Naive B cell (primary cell): ENCODE data around the gene PDE2A. TPM values are rescaled to one million over a fixed set of nuclear protein-coding genes. Genes with fewer than 3 reads are reported as not detected.

Source experiments
- ATAC-seq, 2 donors: fragments of 150-1000 bp; cut with Tn5 transposase; 2 replicates each; pipeline ENCODE4 v1.10.0; 2021; ENCODE audit warnings: low read depth in 2 of 2, mild to moderate bottlenecking in 2 of 2, moderate library complexity in 2 of 2
- DNase-seq: peaks from one replicate; pipeline ENCODE4 v3.0.0; 2022
- H3K27ac Mint-ChIP-seq, 6 donors: one replicate each; pipeline ENCODE4 v1.8.0; 2020 to 2022; ENCODE audit warnings: mild to moderate bottlenecking in 6 of 6, mixed read lengths in 6 of 6, moderate library complexity in 5 of 6, inconsistent platforms in 2 of 6
- H3K27me3 Mint-ChIP-seq, 3 donors: one replicate each; pipeline ENCODE4 v1.8.0; 2021 to 2022; ENCODE audit warnings: mixed read lengths in 3 of 3, mild to moderate bottlenecking in 1 of 3
- H3K36me3 Mint-ChIP-seq, 2 donors: one replicate each; pipeline ENCODE4 v1.8.0; 2020 to 2022; ENCODE audit warnings: mixed read lengths in 2 of 2, inconsistent platforms in 1 of 2, mild to moderate bottlenecking in 1 of 2
- H3K4me1 Mint-ChIP-seq, 3 donors: one replicate each; pipeline ENCODE4 v1.8.0; 2020 to 2022; ENCODE audit warnings: mixed read lengths in 3 of 3, inconsistent platforms in 1 of 3, mild to moderate bottlenecking in 1 of 3, moderate library complexity in 1 of 3
- H3K4me3 Mint-ChIP-seq, 8 donors: one replicate each; pipeline ENCODE4 v1.8.0; 2020 to 2022; ENCODE audit warnings: mild to moderate bottlenecking in 8 of 8, mixed read lengths in 8 of 8, moderate library complexity in 8 of 8, inconsistent platforms in 2 of 8
- H3K9me3 Mint-ChIP-seq, 7 donors: one replicate each; pipeline ENCODE4 v1.8.0; 2020 to 2022; ENCODE audit warnings: mixed read lengths in 7 of 7, mild to moderate bottlenecking in 5 of 7, inconsistent platforms in 2 of 7, moderate library complexity in 1 of 7
- polyA plus RNA-seq, 6 donors: library from polyadenylated mRNA; unstranded; fragments of 300-500 nt; fragmentation: Illumina TruSeq; gene quantifications; one replicate each; pipeline ENCODE4 v1.2.3, GENCODE V29; 2021; ENCODE audit warnings: low read depth in 6 of 6

Gene PDE2A
- polyA plus RNA-seq, 6 donors from 2014 or later: 0.18 to 0.44 (median 0.36) TPM; not detected in 3

GRCh38 chr11:72614381-72614780 is 59.8 kb downstream of the PDE2A start:
- ATAC-seq: no peak
- H3K4me3 Mint-ChIP-seq: peak overlapping the region in 7 of 8 donors; percentile 2 to 82 (median 62)
- H3K4me1 Mint-ChIP-seq: peaks cover 21 to 37% (median 24%) of the 10 kb centered on the region in 3 donors
- H3K9me3 Mint-ChIP-seq: no peaks in the 10 kb centered on the region
- no peaks in the 10 kb centered on the region for H3K36me3 Mint-ChIP-seq
- peaks cover 8 to 54% (median 48%) of the 10 kb centered on the region in 3 donors for H3K27me3 Mint-ChIP-seq
- H3K27ac Mint-ChIP-seq: peak overlapping the region in 4 of 6 donors; percentile 31 to 92 (median 60)
- DNase-seq: no peak

DNA sequence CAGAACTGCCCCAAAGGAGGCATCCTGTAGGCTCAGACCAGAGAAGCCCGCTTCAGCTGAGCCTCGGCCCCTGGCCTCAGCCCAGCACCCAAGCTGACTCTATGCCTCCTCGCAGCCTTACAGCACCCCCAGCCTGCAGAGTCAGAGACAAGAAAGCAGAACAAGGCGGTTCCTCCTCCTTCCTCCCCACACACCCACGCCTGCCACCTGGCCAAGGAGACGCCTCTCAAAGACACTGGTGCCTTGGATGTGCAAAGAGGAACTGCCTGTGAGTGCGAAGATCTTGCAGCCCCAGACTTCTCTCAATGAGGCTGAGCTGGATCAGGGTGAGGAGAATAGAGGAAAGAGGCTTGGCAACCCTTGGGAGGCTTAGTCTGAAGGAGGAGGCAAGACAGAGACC is 60.2 kb downstream of the PDE2A start:
- ATAC-seq: peak; percentile 100
- no peaks in the 10 kb centered on the region for H3K36me3 Mint-ChIP-seq
- H3K27ac Mint-ChIP-seq: peak overlapping the region in 5 of 6 donors; percentile 31 to 92 (median 35)

DNA sequence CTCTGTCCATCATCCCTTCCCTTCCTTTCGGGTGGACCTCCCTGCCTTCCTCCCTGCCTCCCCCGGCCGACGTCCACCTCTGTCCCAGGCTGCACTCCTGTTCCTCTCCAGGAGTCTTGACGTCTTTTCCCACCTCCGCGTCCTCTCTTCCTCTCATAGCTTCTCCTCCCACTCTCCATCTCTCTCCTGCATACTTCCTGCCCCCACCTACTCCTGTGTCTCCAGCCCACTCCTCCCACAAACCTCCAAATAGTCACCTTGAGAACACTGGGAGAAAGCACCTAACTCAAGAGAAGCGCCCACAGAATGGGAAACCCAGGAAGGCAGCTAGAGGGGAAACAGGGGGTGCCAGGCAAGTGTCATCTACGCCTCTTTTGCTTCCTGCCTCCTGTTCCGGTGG is 60.8 kb downstream of the PDE2A start:
- H3K4me3 Mint-ChIP-seq: peak overlapping the region in 2 of 8 donors; percentile 6 to 72
- peaks cover 13 to 50% (median 43%) of the 10 kb centered on the region in 3 donors for H3K27me3 Mint-ChIP-seq
- peak overlapping the region in 2 of 6 donors; percentile 35 to 92 for H3K27ac Mint-ChIP-seq
- peaks cover 21 to 33% (median 24%) of the 10 kb centered on the region in 3 donors for H3K4me1 Mint-ChIP-seq
- H3K9me3 Mint-ChIP-seq: no peaks in the 10 kb centered on the region
- no peaks in the 10 kb centered on the region for H3K36me3 Mint-ChIP-seq
- no peak for DNase-seq
- no peak for ATAC-seq

More for the DNA sequence above, 60.2 kb downstream of the PDE2A start:
- Mint-ChIP-seq H3K4me1 (peaks cover 21 to 37% (median 24%) of the 10 kb centered on the region in 3 donors), H3K4me3 (peak overlapping the region in 7 of 8 donors; percentile 2 to 82 (median 62)), H3K9me3 (no peaks in the 10 kb centered on the region), H3K27me3 (peaks cover 12 to 54% (median 44%) of the 10 kb centered on the region in 3 donors)
- peak; percentile 88 for DNase-seq

GRCh38 chr11:72609476-72609875 is 64.7 kb downstream of the PDE2A start:
- H3K9me3 Mint-ChIP-seq: no peaks in the 10 kb centered on the region
- H3K27me3 Mint-ChIP-seq: peaks cover 19 to 64% (median 54%) of the 10 kb centered on the region in 3 donors
- ATAC-seq (no peak), DNase-seq (no peak)
- H3K27ac Mint-ChIP-seq: peak overlapping the region in 1 of 6 donors; percentile 51
- no peaks in the 10 kb centered on the region for H3K36me3 Mint-ChIP-seq
- H3K4me1 Mint-ChIP-seq: peaks cover 16 to 25% (median 21%) of the 10 kb centered on the region in 3 donors
- no peak overlapping the region for H3K4me3 Mint-ChIP-seq

DNA sequence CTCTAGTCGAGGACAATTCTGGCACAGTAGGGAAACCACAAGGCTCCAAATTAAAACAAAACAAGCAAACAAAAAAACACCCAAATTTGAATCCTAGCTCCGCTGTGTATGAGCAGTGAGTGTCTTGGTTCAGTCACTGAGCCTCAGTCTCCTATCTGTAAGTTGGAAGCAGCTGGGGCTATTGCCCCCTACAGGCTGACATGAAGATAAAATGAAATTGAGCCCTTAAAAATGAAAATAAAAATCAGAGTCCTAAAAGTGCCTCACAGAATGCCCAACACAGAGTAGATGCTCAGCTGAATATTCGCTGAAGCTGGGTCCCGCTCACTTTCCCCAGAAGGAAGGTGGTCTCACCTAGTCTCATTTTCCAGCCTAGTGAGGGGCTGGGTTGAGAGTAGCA is 65.2 kb downstream of the PDE2A start:
- Mint-ChIP-seq H3K9me3 (no peaks in the 10 kb centered on the region), H3K36me3 (no peaks in the 10 kb centered on the region), H3K27ac (no peak overlapping the region), H3K4me3 (no peak overlapping the region), H3K27me3 (peaks cover 24 to 69% (median 58%) of the 10 kb centered on the region in 3 donors), H3K4me1 (peaks cover 11 to 21% (median 18%) of the 10 kb centered on the region in 3 donors)
- ATAC-seq (no peak), DNase-seq (no peak)

- H3K4me3 Mint-ChIP-seq: no peak overlapping the region
- no peaks in the 10 kb centered on the region for H3K36me3 Mint-ChIP-seq
- no peak for DNase-seq
- peak overlapping the region in 1 of 6 donors; percentile 44 for H3K27ac Mint-ChIP-seq
- peaks cover 24 to 83% (median 74%) of the 10 kb centered on the region in 3 donors for H3K27me3 Mint-ChIP-seq
- peaks cover 0 to 8% (median 5%) of the 10 kb centered on the region in 3 donors for H3K4me1 Mint-ChIP-seq
- no peak for ATAC-seq
- H3K9me3 Mint-ChIP-seq: no peaks in the 10 kb centered on the region
Measured at GRCh38 chr11:72607496-72607895, 66.7 kb downstream of the PDE2A start.

GRCh38 chr11:72606748-72607468 is 67.3 kb downstream of the PDE2A start:
- peak in 1 of 2 donors; percentile 36 for ATAC-seq
- H3K27ac Mint-ChIP-seq: peak overlapping the region in 1 of 6 donors; percentile 44
- no peak overlapping the region for H3K4me3 Mint-ChIP-seq
- peaks cover 0 to 8% (median 3%) of the 10 kb centered on the region in 3 donors for H3K4me1 Mint-ChIP-seq
- no peaks in the 10 kb centered on the region for H3K36me3 Mint-ChIP-seq
- DNase-seq: no peak
- H3K27me3 Mint-ChIP-seq: peaks cover 28 to 84% (median 76%) of the 10 kb centered on the region in 3 donors
- no peaks in the 10 kb centered on the region for H3K9me3 Mint-ChIP-seq

GRCh38 chr11:72605973-72606747 is 68.1 kb downstream of the PDE2A start:
- no peak for DNase-seq
- no peak for ATAC-seq
- H3K27me3 Mint-ChIP-seq: peaks cover 28 to 83% (median 76%) of the 10 kb centered on the region in 3 donors
- peak overlapping the region in 3 of 6 donors; percentile 22 to 90 (median 24) for H3K27ac Mint-ChIP-seq
- no peaks in the 10 kb centered on the region for H3K36me3 Mint-ChIP-seq
- no peak overlapping the region for H3K4me3 Mint-ChIP-seq
- peaks cover 0 to 8% (median 0%) of the 10 kb centered on the region in 3 donors for H3K4me1 Mint-ChIP-seq
- H3K9me3 Mint-ChIP-seq: no peaks in the 10 kb centered on the region

DNA sequence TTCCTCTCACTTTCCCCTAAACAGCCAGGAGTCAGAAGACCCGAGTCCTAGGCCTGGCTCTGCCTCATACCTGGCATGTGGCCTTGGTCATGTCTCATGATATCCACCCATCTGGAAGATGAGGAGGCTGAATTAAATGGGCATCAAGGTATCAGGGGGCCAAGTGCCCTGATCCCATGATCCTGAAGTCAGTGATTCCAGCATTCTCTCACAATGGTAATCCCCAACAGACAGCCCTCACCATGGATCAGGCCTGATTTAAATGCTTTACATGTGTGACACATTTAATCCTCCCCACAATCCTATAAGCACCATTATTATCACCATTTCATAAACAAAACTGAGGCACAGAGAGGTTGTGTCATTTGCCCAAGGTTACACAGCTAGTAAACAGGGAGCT is 70.0 kb downstream of the PDE2A start:
- peaks cover 0 to 8% (median 0%) of the 10 kb centered on the region in 3 donors for H3K4me1 Mint-ChIP-seq
- H3K27me3 Mint-ChIP-seq: peaks cover 23 to 78% (median 77%) of the 10 kb centered on the region in 3 donors
- H3K4me3 Mint-ChIP-seq: no peak overlapping the region
- no peak for DNase-seq
- H3K36me3 Mint-ChIP-seq: no peaks in the 10 kb centered on the region
- no peak overlapping the region for H3K27ac Mint-ChIP-seq
- no peaks in the 10 kb centered on the region for H3K9me3 Mint-ChIP-seq
- ATAC-seq: no peak

GRCh38 chr11:72602250-72602904 is 71.8 kb downstream of the PDE2A start:
- Mint-ChIP-seq H3K27me3 (peaks cover 27 to 70% (median 69%) of the 10 kb centered on the region in 3 donors), H3K4me1 (peaks cover 0 to 7% (median 0%) of the 10 kb centered on the region in 3 donors), H3K9me3 (no peaks in the 10 kb centered on the region), H3K27ac (peak overlapping the region in 1 of 6 donors; percentile 49), H3K36me3 (no peaks in the 10 kb centered on the region), H3K4me3 (no peak overlapping the region)
- ATAC-seq (no peak), DNase-seq (no peak)

DNA sequence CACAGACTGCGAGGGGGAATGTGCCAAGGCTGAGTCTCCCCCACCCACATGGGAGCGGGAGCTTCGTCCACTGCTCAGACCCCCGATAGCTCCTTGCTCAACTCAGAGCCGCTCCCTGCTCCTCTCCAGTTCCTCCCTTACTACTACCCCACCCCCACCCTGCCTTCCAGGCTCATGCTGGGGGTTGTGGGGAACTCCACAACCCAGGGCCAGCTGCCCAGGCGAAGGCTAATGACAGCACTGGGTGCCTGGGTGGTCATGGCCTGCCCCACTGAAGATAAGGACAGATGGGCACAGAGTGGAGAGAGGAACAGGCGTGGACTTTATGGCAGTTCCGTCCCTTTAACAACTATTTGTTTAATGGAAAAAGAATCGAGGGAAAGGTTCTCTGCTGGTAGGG is 73.7 kb downstream of the PDE2A start:
- H3K4me3 Mint-ChIP-seq: no peak overlapping the region
- H3K36me3 Mint-ChIP-seq: no peaks in the 10 kb centered on the region

DNA sequence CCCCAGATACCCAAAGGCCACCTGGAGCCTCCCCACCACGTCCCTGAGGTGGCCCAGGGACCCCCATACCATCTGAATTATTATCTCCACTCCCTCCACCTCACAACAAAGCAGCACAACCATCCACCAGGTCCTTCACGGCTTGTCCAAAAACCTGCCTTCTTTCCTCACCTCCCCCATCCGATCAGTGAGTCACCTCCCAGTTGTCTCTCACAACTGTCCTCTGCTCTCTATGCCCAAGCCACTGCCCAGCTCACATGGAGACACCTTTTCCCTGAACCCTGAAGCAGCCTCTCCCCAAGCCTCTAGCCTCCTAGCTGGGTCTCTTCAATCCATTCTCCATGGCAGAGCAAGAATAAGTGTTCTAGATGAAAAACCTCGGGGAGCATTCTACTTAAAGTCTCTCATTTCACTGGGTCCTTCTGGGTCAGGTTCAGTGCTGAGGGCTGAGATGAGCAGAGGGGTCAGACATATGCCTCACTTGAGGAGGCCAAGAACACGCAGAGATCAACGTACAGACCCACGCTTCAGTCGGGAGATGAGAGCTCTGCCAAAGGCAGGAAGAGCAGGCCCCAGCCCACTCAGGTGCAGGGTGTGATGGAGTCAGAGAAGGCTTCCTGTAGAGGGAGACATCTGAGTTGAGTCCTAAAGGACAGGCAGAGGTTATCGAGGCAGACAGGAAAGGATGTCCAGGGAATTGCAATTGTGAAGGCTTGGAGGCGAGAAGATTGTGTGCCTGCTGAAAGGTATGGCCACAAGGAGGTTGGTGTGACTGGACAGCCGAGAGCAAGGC is 74.7 kb downstream of the PDE2A start:
- H3K36me3 Mint-ChIP-seq: no peaks in the 10 kb centered on the region
- H3K27ac Mint-ChIP-seq: peak overlapping the region in 1 of 6 donors; percentile 73
- no peaks in the 10 kb centered on the region for H3K9me3 Mint-ChIP-seq
- peaks cover 0 to 5% (median 0%) of the 10 kb centered on the region in 3 donors for H3K4me1 Mint-ChIP-seq
- DNase-seq (no peak), ATAC-seq (no peak)
- peak overlapping the region in 1 of 8 donors; percentile 32 for H3K4me3 Mint-ChIP-seq
- H3K27me3 Mint-ChIP-seq: peaks cover 26 to 64% (median 63%) of the 10 kb centered on the region in 3 donors

More for the DNA sequence above, 73.7 kb downstream of the PDE2A start:
- Mint-ChIP-seq H3K27me3 (peaks cover 32 to 68% (median 65%) of the 10 kb centered on the region in 3 donors), H3K4me1 (peaks cover 0 to 5% (median 0%) of the 10 kb centered on the region in 3 donors), H3K27ac (peak overlapping the region in 1 of 6 donors; percentile 80), H3K9me3 (no peaks in the 10 kb centered on the region)
- DNase-seq (no peak), ATAC-seq (no peak)
